GM21367 (cell line): Measurements from ENCODE around the gene POMP.
"Not testable (repeated sequence)": the region's sequence is repeated elsewhere in the genome, so short reads cannot be mapped to it uniquely, and the experiment has no call there.

ENCODE experiments used
- ATAC-seq: cut with Tn5 transposase; IDR thresholded peaks from one replicate; pipeline ENCODE4 v1.9.1; 2021; ENCODE audit not compliant: unreplicated experiment

The POMP gene

GRCh38 chr13:28637714-28638355 lies 21.1 kb upstream of the POMP start:
- no peak for ATAC-seq

- ATAC-seq: no peak
These were observed 20.2 kb upstream of the POMP start for GRCh38 chr13:28638756-28639155.

GRCh38 chr13:28640861-28641599 lies 17.9 kb upstream of the POMP start:
- ATAC-seq: no peak

GRCh38 chr13:28641600-28641926 lies 17.4 kb upstream of the POMP start:
- ATAC-seq: no peak

GRCh38 chr13:28650284-28650683 lies 8.6 kb upstream of the POMP start:
- no peak for ATAC-seq

GRCh38 chr13:28651810-28652401 lies 7.0 kb upstream of the POMP start:
- no peak for ATAC-seq

- no peak for ATAC-seq
These were observed 5.8 kb upstream of the POMP start for GRCh38 chr13:28653111-28653510.

GRCh38 chr13:28654276-28654675 lies 4.7 kb upstream of the POMP start:
- ATAC-seq: no peak

- ATAC-seq: no peak
These were observed 3.4 kb upstream of the POMP start for GRCh38 chr13:28655561-28655960.

- no peak for ATAC-seq
These were observed 969 bp upstream of the POMP start for GRCh38 chr13:28657784-28658538.

GRCh38 chr13:28658539-28658795 lies 463 bp upstream of the POMP start:
- ATAC-seq: peak; percentile 12

- ATAC-seq: peak; percentile 20
These were observed 666 bp downstream of the POMP start for GRCh38 chr13:28659621-28659970.

GRCh38 chr13:28666897-28667488 lies 8.1 kb downstream of the POMP start:
- no peak for ATAC-seq

- no peak for ATAC-seq
These were observed 12.3 kb downstream of the POMP start for GRCh38 chr13:28671126-28671792.

- ATAC-seq: no peak
These were observed 19.9 kb downstream of the POMP start for GRCh38 chr13:28678809-28679208.

- ATAC-seq: no peak
These were observed 20.7 kb downstream of the POMP start for GRCh38 chr13:28679628-28680027.

- ATAC-seq: no peak
These were observed 21.6 kb downstream of the POMP start for GRCh38 chr13:28680541-28680940.

GRCh38 chr13:28683169-28683568 lies 24.2 kb downstream of the POMP start:
- ATAC-seq: not testable (repeated sequence)

GRCh38 chr13:28684257-28684656 lies 25.3 kb downstream of the POMP start:
- no peak for ATAC-seq

GRCh38 chr13:28685114-28685513 lies 26.2 kb downstream of the POMP start:
- no peak for ATAC-seq

GRCh38 chr13:28685892-28686291 lies 27.0 kb downstream of the POMP start:
- ATAC-seq: no peak
